ENCODE measurements around the gene SOCS6.

GRCh38 chr18:70284976-70285620, 3.7 kb upstream of the SOCS6 start:
- TF ChIP-seq, protein P1, sequence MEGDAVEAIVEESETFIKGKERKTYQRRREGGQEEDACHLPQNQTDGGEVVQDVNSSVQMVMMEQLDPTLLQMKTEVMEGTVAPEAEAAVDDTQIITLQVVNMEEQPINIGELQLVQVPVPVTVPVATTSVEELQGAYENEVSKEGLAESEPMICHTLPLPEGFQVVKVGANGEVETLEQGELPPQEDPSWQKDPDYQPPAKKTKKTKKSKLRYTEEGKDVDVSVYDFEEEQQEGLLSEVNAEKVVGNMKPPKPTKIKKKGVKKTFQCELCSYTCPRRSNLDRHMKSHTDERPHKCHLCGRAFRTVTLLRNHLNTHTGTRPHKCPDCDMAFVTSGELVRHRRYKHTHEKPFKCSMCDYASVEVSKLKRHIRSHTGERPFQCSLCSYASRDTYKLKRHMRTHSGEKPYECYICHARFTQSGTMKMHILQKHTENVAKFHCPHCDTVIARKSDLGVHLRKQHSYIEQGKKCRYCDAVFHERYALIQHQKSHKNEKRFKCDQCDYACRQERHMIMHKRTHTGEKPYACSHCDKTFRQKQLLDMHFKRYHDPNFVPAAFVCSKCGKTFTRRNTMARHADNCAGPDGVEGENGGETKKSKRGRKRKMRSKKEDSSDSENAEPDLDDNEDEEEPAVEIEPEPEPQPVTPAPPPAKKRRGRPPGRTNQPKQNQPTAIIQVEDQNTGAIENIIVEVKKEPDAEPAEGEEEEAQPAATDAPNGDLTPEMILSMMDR (IDR thresholded peaks at IDR 0.05) = no peak
- TF ChIP-seq POLR2A (IDR thresholded peaks at IDR 0.05) = no peak
